MCF 10A (cell line): Measurements from ENCODE around the gene CYP27C1. TPM values are rescaled to one million over a fixed set of nuclear protein-coding genes. Genes with fewer than 3 reads are reported as not detected.

Experiments
- BruUV-seq: library from RNA; stranded (reverse); fragments of 400-500 nt; replicated peaks from 2 replicates; lab custom pipeline; 2021; lab: Mats Ljungman, UMichigan
- CTCF ChIA-PET: fragments of 300-600 bp; sonication (Branson Sonifier 250); formaldehyde crosslinking; extraction: SDS; loops from one replicate; lab custom pipeline; 2021; ENCODE audit warnings: antibody characterized with exemption, inconsistent platforms; lab: Yijun Ruan, JAX
- POLR2A ChIA-PET: fragments of 300-600, 350-650 bp; sonication (Branson Sonifier 250); formaldehyde crosslinking; extraction: SDS; loops from one replicate; lab custom pipeline; 2020; ENCODE audit warnings: antibody characterized with exemption, inconsistent platforms; lab: Yijun Ruan, JAX
- DNase-seq: peaks from one replicate; pipeline ENCODE4 v3.0.0-alpha.2; 2018; ENCODE audit not compliant: unreplicated experiment
- H3K27ac Mint-ChIP-seq: one replicate; pipeline ENCODE4 v1.8.0; 2022; ENCODE audit warnings: mild to moderate bottlenecking, low read depth, mixed read lengths; ENCODE audit not compliant: unreplicated experiment
- H3K27me3 Mint-ChIP-seq: one replicate; pipeline ENCODE4 v1.8.0; 2022; ENCODE audit warnings: mixed read lengths; ENCODE audit not compliant: insufficient read depth, unreplicated experiment
- H3K36me3 Mint-ChIP-seq: one replicate; pipeline ENCODE4 v1.8.0; 2022; ENCODE audit warnings: mild to moderate bottlenecking, moderate library complexity, mixed read lengths; ENCODE audit not compliant: insufficient read depth, unreplicated experiment
- H3K4me1 Mint-ChIP-seq: one replicate; pipeline ENCODE4 v1.8.0; 2022; ENCODE audit warnings: mixed read lengths; ENCODE audit not compliant: insufficient read depth, unreplicated experiment
- H3K4me3 Mint-ChIP-seq: one replicate; pipeline ENCODE4 v1.8.0; 2022; ENCODE audit warnings: mild to moderate bottlenecking, moderate library complexity, mixed read lengths; ENCODE audit not compliant: unreplicated experiment
- H3K9me3 Mint-ChIP-seq: one replicate; pipeline ENCODE4 v1.8.0; 2022; ENCODE audit warnings: mixed read lengths; ENCODE audit not compliant: unreplicated experiment
- intact Hi-C: fragments of 100-400 bp; cut with micrococcal nuclease; formaldehyde crosslinking; loops from 2 replicates; pipeline ENCODE4 v1.14.1; 2022
- total RNA-seq: library from RNA; stranded (reverse); gene quantifications from 2 replicates; pipeline ENCODE4 v1.2.3, GENCODE V29; 2022
- TF ChIP-seq, protein P1 (sequence below): fragments of 200-600 bp; IDR thresholded peaks from one replicate; pipeline ENCODE4 v1.8.0; 2022; ENCODE audit warnings: antibody characterized with exemption, mild to moderate bottlenecking; ENCODE audit not compliant: unreplicated experiment

Gene CYP27C1
- total RNA-seq, 1 experiment from 2014 or later, result not detected

DNA sequence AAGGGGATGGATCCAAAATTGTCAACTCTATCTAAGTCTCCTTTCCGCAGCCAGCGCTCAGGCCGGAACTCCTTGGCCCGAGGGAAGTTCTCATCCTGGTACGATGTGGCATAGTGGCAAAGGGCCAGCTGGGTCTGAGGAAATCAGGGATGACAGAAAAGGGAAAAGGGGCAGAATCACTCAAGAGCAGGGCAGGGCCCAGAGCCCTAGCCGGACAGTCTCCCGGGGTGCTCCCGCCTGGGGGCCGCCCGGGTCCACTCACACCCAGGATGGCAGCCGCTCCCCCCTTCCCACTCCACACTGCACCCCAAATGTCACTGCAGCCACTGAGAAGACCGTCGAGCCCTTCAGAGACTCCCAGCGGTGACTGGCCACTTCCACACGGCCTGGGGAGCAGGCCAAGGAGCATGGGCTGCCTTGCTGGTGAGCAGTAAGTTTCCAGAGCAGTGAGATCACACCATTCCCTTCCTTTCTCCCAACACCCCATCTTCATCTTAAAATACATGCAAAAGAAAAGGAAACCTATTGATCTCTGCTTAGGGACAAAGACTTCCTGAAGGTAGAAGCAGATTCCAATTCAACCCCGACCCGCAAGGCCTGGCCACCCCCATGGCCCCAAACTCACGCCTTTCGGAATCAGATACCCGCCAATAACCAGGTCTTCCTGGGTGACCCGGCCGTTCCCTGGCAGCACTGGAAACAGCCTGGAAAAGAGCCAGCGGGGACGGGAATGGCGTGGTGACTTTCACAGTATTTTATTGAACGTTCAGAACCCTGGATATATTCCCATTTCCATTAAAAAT is 26.7 kb downstream of the CYP27C1 start:
- peaks cover 6% of the 10 kb centered on the region for H3K4me1 Mint-ChIP-seq
- ChIA-PET POLR2A (no interaction called here), CTCF (no interaction called here)
- H3K4me3 Mint-ChIP-seq, result no peak overlapping the region
- H3K9me3 Mint-ChIP-seq, result no peaks in the 10 kb centered on the region
- no peak overlapping the region for H3K27ac Mint-ChIP-seq
- no TSS peak for BruUV-seq
- TF ChIP-seq, protein P1, sequence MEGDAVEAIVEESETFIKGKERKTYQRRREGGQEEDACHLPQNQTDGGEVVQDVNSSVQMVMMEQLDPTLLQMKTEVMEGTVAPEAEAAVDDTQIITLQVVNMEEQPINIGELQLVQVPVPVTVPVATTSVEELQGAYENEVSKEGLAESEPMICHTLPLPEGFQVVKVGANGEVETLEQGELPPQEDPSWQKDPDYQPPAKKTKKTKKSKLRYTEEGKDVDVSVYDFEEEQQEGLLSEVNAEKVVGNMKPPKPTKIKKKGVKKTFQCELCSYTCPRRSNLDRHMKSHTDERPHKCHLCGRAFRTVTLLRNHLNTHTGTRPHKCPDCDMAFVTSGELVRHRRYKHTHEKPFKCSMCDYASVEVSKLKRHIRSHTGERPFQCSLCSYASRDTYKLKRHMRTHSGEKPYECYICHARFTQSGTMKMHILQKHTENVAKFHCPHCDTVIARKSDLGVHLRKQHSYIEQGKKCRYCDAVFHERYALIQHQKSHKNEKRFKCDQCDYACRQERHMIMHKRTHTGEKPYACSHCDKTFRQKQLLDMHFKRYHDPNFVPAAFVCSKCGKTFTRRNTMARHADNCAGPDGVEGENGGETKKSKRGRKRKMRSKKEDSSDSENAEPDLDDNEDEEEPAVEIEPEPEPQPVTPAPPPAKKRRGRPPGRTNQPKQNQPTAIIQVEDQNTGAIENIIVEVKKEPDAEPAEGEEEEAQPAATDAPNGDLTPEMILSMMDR, result no peak
- DNase-seq, result no peak
- intact Hi-C loops, result no loop called here
- no peaks in the 10 kb centered on the region for H3K36me3 Mint-ChIP-seq
- H3K27me3 Mint-ChIP-seq, result no peaks in the 10 kb centered on the region

GRCh38 chr2:127191331-127192219 is 28.5 kb downstream of the CYP27C1 start:
- ChIA-PET POLR2A (interaction anchor here (0.7 kb wide), 1 partner anchor 473 kb away, joined by 3 read pairs; no protein-coding TSS in a partner anchor), CTCF (no interaction called here)
- H3K27me3 Mint-ChIP-seq, result no peaks in the 10 kb centered on the region
- TF ChIP-seq, protein P1, result no peak
- DNase-seq, result no peak
- no peaks in the 10 kb centered on the region for H3K9me3 Mint-ChIP-seq
- no peaks in the 10 kb centered on the region for H3K4me1 Mint-ChIP-seq
- intact Hi-C loops, result no loop called here
- no TSS peak for BruUV-seq
- no peaks in the 10 kb centered on the region for H3K36me3 Mint-ChIP-seq
- no peak overlapping the region for H3K27ac Mint-ChIP-seq
- H3K4me3 Mint-ChIP-seq, result no peak overlapping the region

GRCh38 chr2:127188797-127189196 is 31.3 kb downstream of the CYP27C1 start:
- Mint-ChIP-seq H3K27me3 (no peaks in the 10 kb centered on the region), H3K4me3 (no peak overlapping the region), H3K4me1 (no peaks in the 10 kb centered on the region), H3K36me3 (no peaks in the 10 kb centered on the region), H3K9me3 (no peaks in the 10 kb centered on the region), H3K27ac (no peak overlapping the region)
- TF ChIP-seq, protein P1, result no peak
- ChIA-PET POLR2A (no interaction called here), CTCF (interaction anchor here (0.9 kb wide), 1 partner anchor 8 kb away, joined by 5 read pairs; no protein-coding TSS in a partner anchor)
- intact Hi-C loops, result no loop called here
- no TSS peak for BruUV-seq
- no peak for DNase-seq

- BruUV-seq, result no TSS peak
- ChIA-PET CTCF (interaction anchor here (0.9 kb wide), 1 partner anchor 9 kb away, joined by 5 read pairs; no protein-coding TSS in a partner anchor), POLR2A (no interaction called here)
- no peak overlapping the region for H3K4me3 Mint-ChIP-seq
- DNase-seq, result no peak
- no peak overlapping the region for H3K27ac Mint-ChIP-seq
- no peaks in the 10 kb centered on the region for H3K4me1 Mint-ChIP-seq
- no peaks in the 10 kb centered on the region for H3K27me3 Mint-ChIP-seq
- intact Hi-C loops, result no loop called here
- no peaks in the 10 kb centered on the region for H3K36me3 Mint-ChIP-seq
- H3K9me3 Mint-ChIP-seq, result no peaks in the 10 kb centered on the region
- TF ChIP-seq, protein P1, result no peak
These were observed 32.3 kb downstream of the CYP27C1 start for GRCh38 chr2:127187831-127188230.
